Renal cortical epithelial cell (primary cell): ENCODE measurements around the gene ENGASE. TPM values are rescaled to one million over a fixed set of nuclear protein-coding genes. Genes with fewer than 3 reads are reported as not detected.

Source experiments
- DNase-seq: peaks from one replicate; pipeline ENCODE4 v3.0.0-alpha.2; 2011; ENCODE audit warnings: low read depth
- total RNA-seq: library from RNA; depleted of rRNA; stranded (reverse); fragments of >200 nt; gene quantifications from 2 replicates; pipeline ENCODE4 v1.2.3, GENCODE V29; 2014

Gene ENGASE
- total RNA-seq, 1 donor from 2014 or later, result 18.1 TPM

GRCh38 chr17:79080761-79081290, 6.2 kb downstream of the ENGASE start:
- no peak for DNase-seq

DNA sequence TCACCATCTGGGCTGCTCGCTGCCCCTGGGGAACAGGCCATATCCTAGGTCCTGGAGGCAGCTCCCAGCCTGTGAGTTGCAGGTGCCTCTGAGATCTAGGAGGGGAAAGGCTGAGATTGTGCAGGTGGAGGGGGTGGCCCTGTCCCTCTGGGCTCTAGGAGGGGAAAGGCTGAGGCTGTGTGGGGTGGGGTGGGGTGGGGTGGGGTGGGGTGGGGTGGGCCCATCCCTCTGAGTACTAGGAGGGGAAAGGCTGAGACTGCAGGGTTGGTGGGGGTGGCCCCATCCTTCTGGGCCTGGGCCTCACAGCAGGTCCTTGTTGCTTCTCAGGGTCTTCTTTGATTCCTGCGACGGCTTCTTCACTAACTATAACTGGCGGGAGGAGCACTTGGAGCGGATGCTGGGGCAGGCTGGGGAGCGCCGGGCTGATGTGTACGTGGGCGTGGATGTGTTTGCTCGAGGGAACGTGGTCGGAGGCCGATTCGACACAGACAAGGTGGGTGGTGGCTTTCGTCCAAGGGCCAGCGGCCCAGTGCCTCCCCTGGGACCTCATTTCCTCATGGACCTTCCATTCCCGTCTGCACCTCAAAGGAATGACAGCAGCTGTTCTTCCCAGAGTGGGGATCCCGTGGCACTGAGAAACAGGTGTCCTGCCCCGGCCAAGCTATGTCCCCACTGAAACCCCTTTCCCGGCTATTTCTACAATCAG, 7.1 kb downstream of the ENGASE start:
- DNase-seq, result no peak

- no peak for DNase-seq
These were observed 7.9 kb downstream of the ENGASE start for GRCh38 chr17:79082311-79083190.

DNA sequence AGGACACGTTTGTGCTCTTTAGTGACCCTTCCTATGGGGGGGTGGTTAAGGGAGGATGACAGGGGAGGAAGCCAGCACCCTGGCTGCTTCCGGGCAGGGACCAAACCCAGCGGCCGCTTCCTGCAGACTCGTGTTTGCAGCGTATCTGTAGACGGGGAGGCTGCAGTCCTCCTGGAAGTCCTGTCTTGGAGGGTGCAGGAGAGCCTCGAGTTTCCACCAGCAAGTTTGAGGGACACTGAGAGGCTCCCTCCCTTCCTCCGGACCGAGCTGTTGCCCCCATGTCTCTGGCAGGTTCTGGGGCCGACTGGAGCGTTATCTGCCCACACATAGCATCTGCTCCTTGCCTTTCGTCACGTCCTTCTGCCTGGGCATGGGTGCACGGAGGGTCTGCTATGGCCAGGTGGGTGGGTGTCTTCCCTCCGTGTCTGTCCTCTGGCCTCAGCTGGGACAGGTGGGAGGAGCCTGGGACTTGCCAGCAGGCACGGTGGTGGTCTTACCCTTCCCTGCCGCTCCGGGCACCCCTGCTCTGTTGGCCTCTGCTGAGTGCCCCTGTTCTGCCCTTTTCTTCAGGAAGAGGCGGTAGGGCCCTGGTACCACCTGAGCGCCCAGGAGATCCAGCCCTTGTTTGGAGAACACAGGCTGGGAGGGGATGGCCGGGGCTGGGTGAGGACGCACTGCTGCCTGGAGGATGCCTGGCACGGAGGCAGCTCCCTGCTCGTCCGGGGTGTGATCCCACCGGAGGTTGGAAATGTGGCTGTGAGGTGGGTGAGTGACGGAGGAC, 8.8 kb downstream of the ENGASE start:
- DNase-seq, result no peak

DNA sequence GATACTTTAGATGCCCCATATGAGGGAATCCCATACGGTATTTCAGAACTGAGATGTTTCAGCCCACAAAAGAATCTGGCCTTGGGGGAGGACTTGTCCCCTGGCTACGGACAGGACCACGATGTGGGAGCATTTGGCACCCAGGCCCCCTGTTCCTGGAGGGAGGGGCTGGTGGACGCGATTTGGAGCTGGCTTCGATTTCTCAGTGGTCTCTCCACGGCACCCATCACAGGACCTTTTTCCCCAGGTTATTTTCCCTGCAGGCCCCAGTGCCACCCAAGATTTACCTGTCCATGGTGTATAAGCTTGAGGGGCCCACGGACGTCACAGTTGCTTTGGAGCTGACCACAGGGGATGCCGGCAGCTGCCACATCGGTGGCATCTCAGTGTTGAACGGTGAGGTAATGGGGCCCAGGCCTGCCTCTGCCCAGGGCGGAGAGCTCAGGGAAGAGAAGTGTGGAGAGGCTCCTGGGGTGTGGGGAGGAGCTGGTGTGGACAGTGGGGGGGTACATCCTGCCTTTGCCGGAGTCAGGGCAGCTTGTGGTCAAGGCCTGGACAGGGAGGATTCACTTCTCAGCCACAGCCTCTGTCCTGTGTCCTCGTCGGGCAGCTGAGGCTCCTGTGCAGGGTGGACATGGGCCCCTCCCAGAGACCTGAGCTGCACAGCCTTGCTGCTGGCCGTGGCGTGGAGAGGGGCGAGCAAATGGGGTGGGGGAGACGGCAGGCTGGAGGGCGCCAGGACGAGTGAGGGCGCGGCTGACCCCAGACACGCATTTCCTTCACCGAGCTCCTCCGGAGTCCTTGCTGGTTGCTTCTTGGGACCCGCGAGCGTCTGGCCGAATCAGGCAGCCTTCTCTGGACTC, 9.9 kb downstream of the ENGASE start:
- DNase-seq, result no peak

DNA sequence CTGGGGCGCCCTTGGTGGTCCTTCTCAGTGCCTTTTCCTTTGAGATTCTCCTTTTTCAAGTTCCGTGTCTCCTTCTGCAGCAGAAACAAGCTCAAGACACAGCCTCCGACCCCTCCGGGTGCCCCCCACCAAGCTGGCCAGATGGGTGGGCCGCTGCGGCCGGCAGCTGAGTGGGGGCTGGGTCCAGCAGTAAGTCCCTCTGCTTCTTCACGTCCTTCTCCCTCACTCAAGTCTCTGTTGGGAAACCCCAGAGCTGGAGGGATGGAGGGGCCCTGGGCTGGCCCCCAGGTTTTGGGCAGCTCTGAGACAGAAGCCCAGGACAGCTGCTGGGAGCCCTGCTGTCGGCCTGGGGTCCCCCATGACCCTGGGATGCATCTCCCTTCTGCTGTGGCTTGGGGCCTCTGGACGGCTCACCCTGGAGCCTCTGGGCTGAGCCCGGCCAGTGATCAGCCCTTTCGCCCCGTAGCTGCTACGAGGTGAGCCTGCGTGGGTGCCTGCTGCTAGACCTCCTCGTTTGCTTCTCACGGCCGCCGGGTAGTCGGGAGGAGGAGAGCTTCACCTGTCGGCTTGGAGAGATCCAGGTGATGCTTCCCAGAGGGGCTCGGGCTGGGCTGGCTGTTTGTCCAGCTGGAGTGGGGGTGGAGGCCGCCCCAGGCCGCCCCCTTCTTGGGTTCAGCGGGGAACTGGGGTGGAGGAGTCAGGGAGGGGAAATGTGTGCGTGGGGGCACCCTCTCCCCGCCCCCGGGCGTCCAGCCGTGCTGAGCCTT, 10.7 kb downstream of the ENGASE start:
- no peak for DNase-seq

GRCh38 chr17:79085921-79086551, 11.4 kb downstream of the ENGASE start:
- DNase-seq, result no peak

DNA sequence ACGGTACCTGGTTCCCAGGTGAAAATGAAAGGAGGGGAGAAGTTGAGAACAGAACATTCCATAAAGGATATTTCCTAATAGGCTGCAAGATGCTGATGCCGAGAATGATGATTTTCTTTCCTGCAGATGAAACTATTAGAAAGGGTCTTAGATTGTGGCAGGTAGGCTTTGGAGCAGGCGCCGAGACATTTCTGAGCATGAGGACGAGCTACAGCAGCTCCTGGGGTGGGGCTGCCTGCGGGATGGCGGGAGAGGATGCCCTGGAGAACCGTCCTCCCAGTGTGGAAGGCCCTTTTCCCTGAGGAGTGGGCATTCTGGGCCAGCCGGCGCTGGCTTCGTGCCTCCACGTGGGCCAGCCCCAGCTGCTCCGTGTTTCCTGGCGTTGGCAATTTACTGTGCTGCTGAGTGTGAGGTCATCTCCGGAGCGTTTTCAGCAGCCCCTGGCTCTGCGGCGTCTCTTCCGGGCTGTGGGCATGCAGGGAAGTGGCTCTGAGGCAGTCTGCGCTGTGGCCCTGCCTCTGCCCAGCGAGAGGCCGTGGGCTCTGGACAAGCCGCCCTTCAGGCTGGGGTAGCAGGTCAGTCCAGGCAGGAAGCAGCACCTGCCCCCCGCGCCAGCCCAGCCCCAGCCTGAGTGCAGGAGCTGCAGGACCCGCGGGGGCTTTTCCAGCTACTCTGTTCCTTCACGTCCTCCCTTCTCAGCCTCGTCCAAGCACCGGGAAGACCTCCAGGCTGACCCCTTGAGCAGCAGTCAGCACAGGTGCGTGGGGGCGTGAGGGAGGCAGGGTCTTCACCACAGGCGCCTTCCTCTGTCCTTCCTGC, 12.2 kb downstream of the ENGASE start:
- no peak for DNase-seq

DNA sequence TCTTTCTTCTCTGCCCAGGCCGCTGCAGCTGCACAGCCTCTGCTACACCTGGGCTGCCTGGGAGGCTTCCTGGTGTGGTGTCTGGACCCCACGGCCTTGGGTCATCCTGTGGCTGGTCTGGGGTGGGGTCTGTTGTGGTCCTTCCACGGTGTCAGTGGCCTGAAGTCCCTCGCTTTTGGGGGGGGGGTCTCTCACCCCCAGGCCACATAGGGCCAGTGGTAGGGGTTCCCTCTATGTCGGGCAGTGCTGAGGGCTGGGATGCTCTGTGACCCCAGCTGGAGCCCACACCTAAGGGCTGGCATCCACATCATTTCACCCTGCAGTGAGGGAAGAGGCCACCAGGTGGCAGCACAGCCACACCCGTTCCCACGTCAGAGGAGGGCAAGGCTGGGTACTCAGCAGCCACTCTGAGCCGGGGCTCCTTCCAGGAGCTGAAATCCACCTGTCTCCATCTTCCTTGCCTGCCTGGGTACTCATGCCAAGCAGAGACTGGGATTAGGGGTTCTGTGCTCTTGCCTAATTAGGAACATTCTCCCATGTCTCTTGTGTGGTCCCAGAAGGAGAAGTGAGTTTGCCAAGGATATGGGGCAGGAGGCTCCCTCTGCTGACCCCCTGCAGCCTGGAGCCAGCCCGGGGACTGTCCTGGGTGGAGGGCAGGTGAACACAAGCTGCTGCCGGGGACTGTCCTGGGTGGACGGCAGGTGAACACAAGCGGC, 13.0 kb downstream of the ENGASE start:
- DNase-seq, result peak; percentile 17

- DNase-seq, result no peak
These were observed 13.8 kb downstream of the ENGASE start for GRCh38 chr17:79088247-79088996.

DNA sequence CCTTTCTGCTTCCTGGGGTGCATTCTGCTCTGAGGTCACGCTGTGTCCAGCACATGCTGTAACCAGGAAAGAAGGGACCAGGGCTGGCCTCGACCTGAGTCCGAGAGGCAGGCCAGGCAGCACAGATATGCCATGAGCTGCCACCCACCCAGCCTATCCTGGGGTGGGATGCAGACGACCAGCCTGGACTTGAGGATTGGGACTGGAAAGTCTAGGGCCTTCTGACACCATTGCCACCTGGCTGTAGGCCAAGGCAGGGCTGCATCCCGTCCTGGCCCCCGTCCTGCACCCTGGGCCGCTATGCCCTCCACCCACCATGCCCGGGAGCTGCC, 14.3 kb downstream of the ENGASE start:
- no peak for DNase-seq

GRCh38 chr17:79089720-79090442, 15.3 kb downstream of the ENGASE start:
- no peak for DNase-seq

GRCh38 chr17:79090443-79091225, 16.0 kb downstream of the ENGASE start:
- DNase-seq, result no peak

DNA sequence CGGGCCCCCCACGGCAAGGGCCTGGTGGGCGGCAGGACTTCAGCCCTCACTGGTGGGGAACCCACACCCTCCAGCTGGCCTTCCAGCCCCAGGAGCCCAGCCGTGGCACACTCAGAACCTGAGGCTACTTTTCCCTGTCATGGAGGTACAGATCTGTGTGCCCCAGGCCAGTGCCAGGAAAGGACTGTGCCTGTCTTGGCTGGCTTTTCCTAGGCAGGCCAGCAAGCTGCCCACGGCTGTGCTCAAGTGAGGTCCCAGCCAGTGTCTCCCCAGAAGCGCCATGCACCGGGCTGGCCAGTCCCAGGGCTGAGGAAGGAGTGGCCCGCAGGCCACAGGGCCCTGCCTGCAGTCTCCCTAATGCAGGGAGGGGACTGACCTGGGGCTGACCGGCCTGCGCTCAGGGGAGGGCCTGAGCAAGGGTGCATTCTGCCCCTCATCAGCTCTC, 16.6 kb downstream of the ENGASE start:
- DNase-seq, result no peak

DNA sequence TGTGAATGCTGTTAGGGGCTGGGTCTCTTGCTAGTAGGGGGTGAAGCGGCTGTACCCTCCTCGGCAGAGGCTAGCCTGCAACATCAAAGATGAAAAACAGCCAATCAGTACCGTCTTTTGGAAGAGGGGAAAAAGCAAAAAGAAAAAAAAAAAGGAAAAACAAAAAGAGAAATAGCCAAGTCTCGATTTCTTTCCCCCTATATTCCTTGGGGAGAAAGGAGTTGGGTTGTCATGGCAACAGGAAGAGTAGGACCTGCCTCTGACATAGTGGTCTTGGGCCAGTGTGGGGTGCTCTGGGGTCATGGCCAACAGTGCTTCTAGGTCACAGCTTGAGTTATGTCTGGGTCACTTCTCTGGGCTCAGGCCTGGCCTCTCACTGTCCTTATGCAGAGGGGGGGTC, 17.9 kb downstream of the ENGASE start:
- no peak for DNase-seq

DNA sequence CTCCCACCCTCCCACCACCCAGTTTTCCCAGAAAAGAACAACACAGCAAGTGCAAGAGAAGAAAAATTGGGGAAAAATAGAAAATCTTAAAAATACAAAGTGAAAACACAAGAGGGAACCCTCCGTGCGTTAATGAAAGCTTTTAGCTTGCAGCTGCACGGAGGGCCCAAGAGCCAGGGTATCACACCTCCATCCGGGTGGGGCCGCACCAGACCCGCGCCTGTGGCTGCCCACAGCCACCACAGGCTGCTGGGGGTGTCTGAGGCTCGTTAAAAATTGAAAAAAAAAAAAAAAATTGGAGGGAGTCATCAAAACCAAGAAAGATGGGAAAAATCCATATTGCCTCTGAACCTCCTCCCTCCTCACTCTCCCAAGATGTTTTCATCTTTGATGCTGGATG, 18.6 kb downstream of the ENGASE start:
- no peak for DNase-seq
